Neural progenitor cell (in vitro differentiated cells): Measurements from ENCODE around the gene MINDY4. TPM values are rescaled to one million over a fixed set of nuclear protein-coding genes. Genes with fewer than 3 reads are reported as not detected.

Experiments used
- DNase-seq: peaks from one replicate; pipeline ENCODE4 v3.0.0-alpha.2; 2016; ENCODE audit warnings: low spot score
- H2AFZ ChIP-seq: fragments of 200-600 bp; sonication (generic); replicated peaks from 2 replicates; pipeline ENCODE4 v1.6.1; 2016; ENCODE audit warnings: antibody characterized with exemption
- H3F3A ChIP-seq: fragments of 200-600 bp; sonication (generic); 2 replicates; pipeline ENCODE4 v1.6.1; 2016; ENCODE audit warnings: antibody characterized with exemption, low read depth
- H3K27ac ChIP-seq: fragments of 200-600 bp; sonication (generic); 2 replicates; pipeline ENCODE4 v1.5.1; 2016; ENCODE audit warnings: mild to moderate bottlenecking
- H3K27me3 ChIP-seq: fragments of 200-600 bp; sonication (generic); 2 replicates; pipeline ENCODE4 v1.6.1; 2016; ENCODE audit warnings: mild to moderate bottlenecking, moderate library complexity
- H3K36me3 ChIP-seq: fragments of 200-600 bp; sonication (generic); 2 replicates; pipeline ENCODE4 v1.5.1; 2016
- H3K4me1 ChIP-seq: fragments of 200-600 bp; sonication (generic); 2 replicates; pipeline ENCODE4 v1.6.1; 2016; ENCODE audit warnings: mixed run types
- H3K4me2 ChIP-seq: fragments of 200-600 bp; sonication (generic); 2 replicates; pipeline ENCODE4 v1.6.1; 2016
- H3K4me3 ChIP-seq: fragments of 200-600 bp; sonication (generic); 2 replicates; pipeline ENCODE4 v1.5.1; 2016
- H3K79me2 ChIP-seq: fragments of 200-600 bp; sonication (generic); 2 replicates; pipeline ENCODE4 v1.6.1; 2016; ENCODE audit warnings: low read depth
- H3K9ac ChIP-seq: fragments of 200-600 bp; sonication (generic); 2 replicates; pipeline ENCODE4 v1.6.1; 2016
- H3K9me3 ChIP-seq: fragments of 200-600 bp; sonication (generic); 2 replicates; pipeline ENCODE4 v1.5.1; 2016; ENCODE audit warnings: low read depth
- H4K20me1 ChIP-seq: fragments of 200-600 bp; sonication (generic); 2 replicates; pipeline ENCODE4 v1.6.1; 2016; ENCODE audit warnings: low read depth
- H3K27ac Mint-ChIP-seq: 3 replicates; pipeline ENCODE4 v1.8.0; 2021; ENCODE audit warnings: mixed read lengths
- H3K27me3 Mint-ChIP-seq: 2 replicates; pipeline ENCODE4 v1.8.0; 2022; ENCODE audit warnings: low read depth, mild to moderate bottlenecking, inconsistent platforms, moderate library complexity, mixed read lengths; ENCODE audit not compliant: insufficient read depth
- H3K36me3 Mint-ChIP-seq: 3 replicates; pipeline ENCODE4 v1.8.0; 2021; ENCODE audit warnings: mixed read lengths
- H3K4me1 Mint-ChIP-seq: 3 replicates; pipeline ENCODE4 v1.8.0; 2021; ENCODE audit warnings: mixed read lengths
- H3K4me3 Mint-ChIP-seq: 3 replicates; pipeline ENCODE4 v1.8.0; 2021; ENCODE audit warnings: mild to moderate bottlenecking, moderate library complexity, mixed read lengths
- H3K9me3 Mint-ChIP-seq: 3 replicates; pipeline ENCODE4 v1.8.0; 2020; ENCODE audit warnings: mixed read lengths
- EZH2 ChIP-seq: fragments of 200-600 bp; sonication (generic); IDR thresholded peaks from 2 replicates; pipeline ENCODE4 v1.6.1; 2017; ENCODE audit warnings: antibody characterized with exemption, mild to moderate bottlenecking, moderate library complexity
- EZH2phosphoT487 ChIP-seq: fragments of 200-600 bp; sonication (generic); IDR thresholded peaks from 2 replicates; pipeline ENCODE4 v1.6.1; 2017; ENCODE audit warnings: antibody characterized with exemption
- total RNA-seq: library from RNA; depleted of rRNA; stranded (reverse); fragments of >200 nt; gene quantifications from 2 replicates; pipeline ENCODE4 v1.2.3, GENCODE V29; 2015; ENCODE audit warnings: low replicate concordance
- TF ChIP-seq, protein P1 (sequence below): fragments of 200-600 bp; sonication (generic); IDR thresholded peaks from 2 replicates; pipeline ENCODE4 v1.5.1; 2017; ENCODE audit warnings: antibody characterized with exemption, mild to moderate bottlenecking

MINDY4 gene
- total RNA-seq, 1 donor from 2014 or later = 5.9 TPM

DNA sequence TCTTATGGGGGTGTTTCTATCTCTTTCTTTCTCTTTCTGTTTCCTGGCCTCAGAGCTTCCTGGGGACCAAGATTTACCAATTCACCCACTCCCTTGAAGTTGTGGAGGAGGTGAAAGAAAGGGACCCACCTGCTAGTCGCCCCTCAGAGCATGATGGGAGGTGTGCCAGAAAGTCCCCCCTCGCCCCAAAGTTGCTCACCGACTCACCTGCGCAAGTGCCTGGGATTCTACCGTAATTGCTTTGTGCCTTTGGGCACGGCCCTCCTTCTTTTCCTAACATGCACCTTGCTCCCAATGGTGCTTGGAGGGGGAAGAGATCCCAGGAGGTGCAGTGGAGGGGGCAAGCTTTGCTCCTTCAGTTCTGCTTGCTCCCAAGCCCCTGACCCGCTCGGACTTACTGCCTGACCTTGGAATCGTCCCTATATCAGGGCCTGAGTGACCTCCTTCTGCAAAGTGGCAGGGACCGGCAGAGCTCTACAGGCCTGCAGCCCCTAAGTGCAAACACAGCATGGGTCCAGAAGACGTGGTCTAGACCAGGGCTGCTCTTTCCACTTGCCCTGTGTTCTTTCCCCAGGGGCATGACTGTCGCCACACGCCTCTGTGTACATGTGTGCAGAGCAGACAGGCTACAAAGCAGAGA lies 152.7 kb downstream of the MINDY4 start:
- DNase-seq = no peak

DNA sequence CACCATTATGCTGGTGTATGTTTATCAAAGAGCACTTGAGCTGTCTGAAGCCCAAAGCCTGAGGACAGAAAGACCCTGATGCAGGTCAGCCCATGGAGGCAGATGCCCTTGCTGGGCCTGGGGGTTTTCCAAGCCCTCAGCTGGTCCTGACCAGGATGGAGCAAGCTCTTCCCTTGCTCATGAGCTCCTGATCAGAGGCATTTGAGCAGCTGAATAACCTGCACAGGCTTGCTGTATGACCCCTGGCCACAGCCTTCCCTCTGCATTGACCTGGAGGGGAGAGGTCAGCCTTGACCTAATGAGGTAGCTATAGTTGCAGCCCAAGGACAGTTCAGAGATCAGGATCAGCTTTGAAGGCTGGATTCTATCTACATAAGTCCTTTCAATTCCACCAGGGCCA lies 153.4 kb downstream of the MINDY4 start:
- Mint-ChIP-seq H3K4me1 (peaks cover 4% of the 10 kb centered on the region), H3K27me3 (peaks cover 6% of the 10 kb centered on the region), H3K36me3 (no peaks in the 10 kb centered on the region), H3K27ac (peak overlapping the region; percentile 53), H3K4me3 (no peak overlapping the region), H3K9me3 (peaks cover 15% of the 10 kb centered on the region)
- no peak for DNase-seq
- no peak overlapping the region for H3K4me3 ChIP-seq
- no peak overlapping the region for H3K27ac ChIP-seq
- no peaks in the 10 kb centered on the region for H3K36me3 ChIP-seq
- H3K79me2 ChIP-seq = no peaks in the 10 kb centered on the region
- no peaks in the 10 kb centered on the region for H4K20me1 ChIP-seq
- no peak overlapping the region for H3K4me2 ChIP-seq
- H3F3A ChIP-seq = no peaks in the 10 kb centered on the region
- H2AFZ ChIP-seq = no peak overlapping the region
- H3K27me3 ChIP-seq = no peaks in the 10 kb centered on the region
- peaks cover 3% of the 10 kb centered on the region for H3K4me1 ChIP-seq
- no peak overlapping the region for H3K9ac ChIP-seq
- TF ChIP-seq EZH2 (no peak), EZH2phosphoT487 (no peak)
- TF ChIP-seq, protein P1, sequence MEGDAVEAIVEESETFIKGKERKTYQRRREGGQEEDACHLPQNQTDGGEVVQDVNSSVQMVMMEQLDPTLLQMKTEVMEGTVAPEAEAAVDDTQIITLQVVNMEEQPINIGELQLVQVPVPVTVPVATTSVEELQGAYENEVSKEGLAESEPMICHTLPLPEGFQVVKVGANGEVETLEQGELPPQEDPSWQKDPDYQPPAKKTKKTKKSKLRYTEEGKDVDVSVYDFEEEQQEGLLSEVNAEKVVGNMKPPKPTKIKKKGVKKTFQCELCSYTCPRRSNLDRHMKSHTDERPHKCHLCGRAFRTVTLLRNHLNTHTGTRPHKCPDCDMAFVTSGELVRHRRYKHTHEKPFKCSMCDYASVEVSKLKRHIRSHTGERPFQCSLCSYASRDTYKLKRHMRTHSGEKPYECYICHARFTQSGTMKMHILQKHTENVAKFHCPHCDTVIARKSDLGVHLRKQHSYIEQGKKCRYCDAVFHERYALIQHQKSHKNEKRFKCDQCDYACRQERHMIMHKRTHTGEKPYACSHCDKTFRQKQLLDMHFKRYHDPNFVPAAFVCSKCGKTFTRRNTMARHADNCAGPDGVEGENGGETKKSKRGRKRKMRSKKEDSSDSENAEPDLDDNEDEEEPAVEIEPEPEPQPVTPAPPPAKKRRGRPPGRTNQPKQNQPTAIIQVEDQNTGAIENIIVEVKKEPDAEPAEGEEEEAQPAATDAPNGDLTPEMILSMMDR = no peak
- no peaks in the 10 kb centered on the region for H3K9me3 ChIP-seq

More for the DNA sequence above, 152.7 kb downstream of the MINDY4 start:
- H3K9me3 ChIP-seq = no peaks in the 10 kb centered on the region
- no peak overlapping the region for H3K4me2 ChIP-seq
- H4K20me1 ChIP-seq = no peaks in the 10 kb centered on the region
- peaks cover 3% of the 10 kb centered on the region for H3K4me1 ChIP-seq
- H3K4me3 Mint-ChIP-seq = no peak overlapping the region
- H3K27ac Mint-ChIP-seq = no peak overlapping the region
- H2AFZ ChIP-seq = no peak overlapping the region
- H3K27me3 ChIP-seq = no peaks in the 10 kb centered on the region
- H3K4me3 ChIP-seq = no peak overlapping the region
- H3F3A ChIP-seq = no peaks in the 10 kb centered on the region
- H3K36me3 Mint-ChIP-seq = no peaks in the 10 kb centered on the region
- H3K9me3 Mint-ChIP-seq = peaks cover 15% of the 10 kb centered on the region
- H3K27ac ChIP-seq = no peak overlapping the region
- no peak overlapping the region for H3K9ac ChIP-seq
- H3K4me1 Mint-ChIP-seq = peaks cover 4% of the 10 kb centered on the region
- TF ChIP-seq, protein P1 = no peak
- TF ChIP-seq EZH2phosphoT487 = no peak
- no peak for TF ChIP-seq EZH2
- no peaks in the 10 kb centered on the region for H3K36me3 ChIP-seq
- peaks cover 6% of the 10 kb centered on the region for H3K27me3 Mint-ChIP-seq
- no peaks in the 10 kb centered on the region for H3K79me2 ChIP-seq

DNA sequence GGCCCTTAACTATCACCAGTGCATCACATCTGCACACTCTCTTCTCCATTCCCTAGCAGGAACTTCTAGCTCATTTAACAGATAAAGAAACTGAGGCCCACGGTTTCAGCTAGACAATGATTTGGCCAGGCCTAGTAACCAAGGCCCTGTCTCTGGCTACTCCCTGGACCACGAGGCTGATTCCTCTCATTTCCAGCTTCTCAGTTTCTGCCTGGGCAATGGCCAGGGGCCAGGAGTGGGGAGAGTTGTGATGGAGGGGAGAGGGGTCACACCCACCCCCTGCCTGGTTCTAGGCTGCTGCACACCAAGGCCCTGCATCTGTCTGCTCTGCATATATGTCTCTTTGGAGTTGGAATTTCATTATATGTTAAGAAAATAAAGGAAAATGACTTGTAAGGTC lies 153.9 kb downstream of the MINDY4 start:
- H3K27me3 ChIP-seq = no peaks in the 10 kb centered on the region
- H3K36me3 ChIP-seq = no peaks in the 10 kb centered on the region
- H2AFZ ChIP-seq = no peak overlapping the region
- H3K4me3 ChIP-seq = no peak overlapping the region
- H3K4me1 Mint-ChIP-seq = peaks cover 4% of the 10 kb centered on the region
- H3K79me2 ChIP-seq = no peaks in the 10 kb centered on the region
- H3K4me2 ChIP-seq = no peak overlapping the region
- no peak overlapping the region for H3K27ac Mint-ChIP-seq
- no peak for TF ChIP-seq EZH2phosphoT487
- H4K20me1 ChIP-seq = no peaks in the 10 kb centered on the region
- H3K9me3 Mint-ChIP-seq = peaks cover 15% of the 10 kb centered on the region
- no peaks in the 10 kb centered on the region for H3K9me3 ChIP-seq
- H3K4me1 ChIP-seq = peaks cover 3% of the 10 kb centered on the region
- peaks cover 6% of the 10 kb centered on the region for H3K27me3 Mint-ChIP-seq
- no peak overlapping the region for H3K4me3 Mint-ChIP-seq
- no peaks in the 10 kb centered on the region for H3K36me3 Mint-ChIP-seq
- H3K27ac ChIP-seq = no peak overlapping the region
- no peak overlapping the region for H3K9ac ChIP-seq
- no peaks in the 10 kb centered on the region for H3F3A ChIP-seq
- no peak for DNase-seq

DNA sequence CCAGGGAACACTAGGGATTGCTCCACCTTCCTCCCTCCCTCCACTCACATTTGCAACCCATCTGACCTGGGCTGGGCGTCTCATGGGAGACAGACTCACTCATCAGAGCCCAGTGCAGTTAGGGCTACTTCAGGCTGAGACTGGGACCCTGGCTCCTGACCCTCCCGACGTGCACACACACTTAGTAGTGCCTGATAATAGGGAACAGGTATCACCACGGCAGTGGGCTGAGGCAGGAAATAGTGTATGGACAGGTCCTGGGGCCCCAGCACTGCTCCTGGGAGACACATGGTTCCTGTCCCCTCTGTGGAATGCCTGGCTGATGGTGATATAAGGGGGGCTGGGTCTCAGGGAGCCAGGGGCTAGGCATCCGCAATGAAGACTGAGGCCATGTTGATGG lies 154.7 kb downstream of the MINDY4 start:
- Mint-ChIP-seq H3K4me3 (no peak overlapping the region), H3K4me1 (peaks cover 11% of the 10 kb centered on the region), H3K36me3 (no peaks in the 10 kb centered on the region), H3K27me3 (peaks cover 6% of the 10 kb centered on the region), H3K9me3 (peaks cover 15% of the 10 kb centered on the region), H3K27ac (no peak overlapping the region)
- H4K20me1 ChIP-seq = no peaks in the 10 kb centered on the region
- peaks cover 3% of the 10 kb centered on the region for H3K4me1 ChIP-seq
- TF ChIP-seq, protein P1 = no peak
- TF ChIP-seq EZH2phosphoT487 = no peak
- no peak for TF ChIP-seq EZH2
- H3F3A ChIP-seq = no peaks in the 10 kb centered on the region
- H3K27me3 ChIP-seq = no peaks in the 10 kb centered on the region
- no peaks in the 10 kb centered on the region for H3K9me3 ChIP-seq
- H2AFZ ChIP-seq = no peak overlapping the region
- no peak for DNase-seq
- no peak overlapping the region for H3K4me3 ChIP-seq
- no peak overlapping the region for H3K4me2 ChIP-seq
- no peak overlapping the region for H3K9ac ChIP-seq
- no peak overlapping the region for H3K27ac ChIP-seq
- no peaks in the 10 kb centered on the region for H3K36me3 ChIP-seq
- H3K79me2 ChIP-seq = no peaks in the 10 kb centered on the region
